GM23338 (cell line): ENCODE measurements around the gene ELOF1. TPM values are rescaled to one million over a fixed set of nuclear protein-coding genes. Genes with fewer than 3 reads are reported as not detected.

ENCODE experiments used
- ATAC-seq: fragments of 200-7000 bp; cut with Tn5 transposase; 3 replicates; pipeline ENCODE4 v1.9.1; 2020
- DNase-seq: peaks from one replicate; pipeline ENCODE4 v3.0.0-alpha.2; 2015; ENCODE audit warnings: low spot score
- H2AFZ ChIP-seq: fragments of 200-600 bp; sonication (generic); 2 replicates; pipeline ENCODE4 v1.8.0; 2016; ENCODE audit warnings: antibody characterized with exemption, mild to moderate bottlenecking, moderate library complexity
- H3F3A ChIP-seq: fragments of 200-600 bp; sonication (generic); replicated peaks from 2 replicates; pipeline ENCODE4 v1.8.0; 2017; ENCODE audit warnings: antibody characterized with exemption, mixed run types, low read depth
- H3K27ac ChIP-seq: fragments of 200-600 bp; sonication (generic); 2 replicates; pipeline ENCODE4 v1.6.1; 2016; ENCODE audit warnings: low read depth
- H3K27me3 ChIP-seq: fragments of 200-600 bp; sonication (generic); 2 replicates; pipeline ENCODE4 v1.8.0; 2016; ENCODE audit warnings: mild to moderate bottlenecking, mixed run types, moderate library complexity; ENCODE audit not compliant: insufficient read depth
- H3K36me3 ChIP-seq: fragments of 200-600 bp; sonication (generic); 2 replicates; pipeline ENCODE4 v1.8.0; 2016; ENCODE audit warnings: mild to moderate bottlenecking; ENCODE audit not compliant: insufficient read depth
- H3K4me1 ChIP-seq: fragments of 200-600 bp; sonication (generic); 2 replicates; pipeline ENCODE4 v1.8.0; 2016; ENCODE audit warnings: mild to moderate bottlenecking, moderate library complexity; ENCODE audit not compliant: insufficient read depth
- H3K4me2 ChIP-seq: fragments of 200-600 bp; sonication (generic); 2 replicates; pipeline ENCODE4 v1.7.1; 2017; ENCODE audit warnings: mixed run types
- H3K4me3 ChIP-seq: fragments of 200-600 bp; sonication (generic); 2 replicates; pipeline ENCODE4 v1.6.1; 2016; ENCODE audit warnings: mixed run types
- H3K79me2 ChIP-seq: fragments of 200-600 bp; sonication (generic); replicated peaks from 2 replicates; pipeline ENCODE4 v1.8.0; 2017; ENCODE audit warnings: mild to moderate bottlenecking; ENCODE audit not compliant: insufficient read depth
- H3K9me2 ChIP-seq: fragments of 200-600 bp; sonication (generic); 2 replicates; pipeline ENCODE4 v1.8.0; 2017; ENCODE audit not compliant: insufficient read depth
- H4K20me1 ChIP-seq: fragments of 200-600 bp; sonication (generic); replicated peaks from 2 replicates; pipeline ENCODE4 v1.8.0; 2017; ENCODE audit warnings: mild to moderate bottlenecking; ENCODE audit not compliant: insufficient read depth
- H3K27ac Mint-ChIP-seq: 2 replicates; pipeline ENCODE4 v1.8.0; 2020; ENCODE audit warnings: inconsistent platforms, mild to moderate bottlenecking, moderate library complexity, mixed read lengths
- H3K27me3 Mint-ChIP-seq: 3 replicates; pipeline ENCODE4 v1.8.0; 2022; ENCODE audit warnings: low read depth, mild to moderate bottlenecking, moderate library complexity, mixed read lengths, inconsistent platforms; ENCODE audit not compliant: insufficient read depth, poor library complexity
- H3K36me3 Mint-ChIP-seq: 3 replicates; pipeline ENCODE4 v1.8.0; 2021; ENCODE audit warnings: low read depth, mild to moderate bottlenecking, inconsistent platforms, moderate library complexity, mixed read lengths
- H3K4me1 Mint-ChIP-seq: 3 replicates; pipeline ENCODE4 v1.8.0; 2020; ENCODE audit warnings: mild to moderate bottlenecking, inconsistent platforms, mixed read lengths
- H3K4me3 Mint-ChIP-seq: 3 replicates; pipeline ENCODE4 v1.8.0; 2021; ENCODE audit warnings: moderate library complexity, mild to moderate bottlenecking, inconsistent platforms, mixed read lengths
- H3K9me3 Mint-ChIP-seq: 3 replicates; pipeline ENCODE4 v1.8.0; 2020; ENCODE audit warnings: moderate library complexity, mild to moderate bottlenecking, inconsistent platforms, mixed read lengths
- CTCF ChIP-seq, 2 experiments: fragments of 200-600 bp in 1 of 2; sonication (generic) in 1 of 2; conservative IDR thresholded peaks; 2 replicates each; pipeline versions ENCODE4 v1.5.1 to v1.6.1; 2016 to 2017; ENCODE audit warnings: antibody characterized with exemption in 2 of 2, low read depth in 2 of 2, mild to moderate bottlenecking in 2 of 2, moderate library complexity in 1 of 2
- ETS1 ChIP-seq: IDR thresholded peaks from 2 replicates; pipeline ENCODE4 v1.6.1; 2016; ENCODE audit warnings: antibody characterized with exemption
- EZH2 ChIP-seq: fragments of 200-600 bp; sonication (generic); IDR thresholded peaks from one replicate; pipeline ENCODE4 v1.8.0; 2017; ENCODE audit warnings: antibody characterized with exemption, mild to moderate bottlenecking, low read depth; ENCODE audit not compliant: unreplicated experiment
- EZH2phosphoT487 ChIP-seq: fragments of 200-600 bp; sonication (generic); IDR thresholded peaks from one replicate; pipeline ENCODE4 v1.8.1; 2018; ENCODE audit warnings: antibody characterized with exemption; ENCODE audit not compliant: unreplicated experiment
- JUNB ChIP-seq: IDR thresholded peaks from one replicate; pipeline ENCODE4 v1.6.1; 2016; ENCODE audit warnings: antibody characterized with exemption; ENCODE audit not compliant: unreplicated experiment
- POLR2AphosphoS5 ChIP-seq: IDR thresholded peaks from 2 replicates; pipeline ENCODE4 v1.6.1; 2016; ENCODE audit warnings: antibody characterized with exemption, low read depth
- REST ChIP-seq: IDR thresholded peaks from one replicate; pipeline ENCODE4 v1.6.1; 2018; ENCODE audit warnings: antibody characterized with exemption; ENCODE audit not compliant: unreplicated experiment
- STAT1 ChIP-seq: IDR thresholded peaks from one replicate; pipeline ENCODE4 v1.6.1; 2016; ENCODE audit warnings: antibody characterized with exemption; ENCODE audit not compliant: unreplicated experiment
- ZNF114 ChIP-seq: fragments of 250-450 bp; sonication (Bioruptor Pico); IDR thresholded peaks from 2 replicates; pipeline ENCODE4 v1.5.0; 2020; ENCODE audit warnings: mild to moderate bottlenecking, moderate library complexity
- polyA plus RNA-seq: library from polyadenylated mRNA; unstranded; fragments of >200 nt; fragmentation: Nextera tagmentation; extraction: Ambion mirVana; gene quantifications from 2 replicates; pipeline ENCODE4 v1.2.1, GENCODE V29; 2016
- total RNA-seq: library from RNA; depleted of rRNA; stranded (reverse); fragments of >200 nt; shearing (Covaris generic); gene quantifications from 2 replicates; pipeline ENCODE4 v1.2.3, GENCODE V29; 2014

ELOF1 gene
- total and polyA plus RNA-seq, 2 experiments from 2014 or later, result 73.3 to 103 TPM

- TF ChIP-seq ETS1 (no peak), CTCF (conservative IDR thresholded peaks at IDR 0.05; ENCODE audit: low read depth in 2 of 2) (no peak), STAT1 (no peak), REST (no peak), ZNF114 (no peak), EZH2phosphoT487 (no peak), EZH2 (no peak), JUNB (no peak), POLR2AphosphoS5 (no peak)
These were observed 45.1 kb downstream of the ELOF1 start (continued) for GRCh38 chr19:11513946-11514345.

- peaks cover 15% of the 10 kb centered on the region for H3K36me3 Mint-ChIP-seq
- H3K27ac Mint-ChIP-seq, result no peak overlapping the region
- H3K27me3 Mint-ChIP-seq, result peaks cover 21% of the 10 kb centered on the region
- no peaks in the 10 kb centered on the region for H4K20me1 ChIP-seq
- no peaks in the 10 kb centered on the region for H3K27me3 ChIP-seq
- no peaks in the 10 kb centered on the region; the same call in 2 of the 3 replicates for H3K9me3 Mint-ChIP-seq
- H3K4me3 Mint-ChIP-seq, result no peak overlapping the region
- no peak for ATAC-seq
- H3K27ac ChIP-seq, result no peak overlapping the region
- H2AFZ ChIP-seq, result no peak overlapping the region
- H3K9me2 ChIP-seq, result no peaks in the 10 kb centered on the region
- H3K79me2 ChIP-seq, result no peaks in the 10 kb centered on the region
- DNase-seq, result no peak
- H3F3A ChIP-seq, result no peaks in the 10 kb centered on the region
- H3K4me3 ChIP-seq, result no peak overlapping the region
- H3K4me1 Mint-ChIP-seq, result no peaks in the 10 kb centered on the region; the same call in 2 of the 3 replicates
- H3K4me2 ChIP-seq, result no peak overlapping the region
- H3K36me3 ChIP-seq, result peaks cover 5% of the 10 kb centered on the region
- no peaks in the 10 kb centered on the region for H3K4me1 ChIP-seq
- TF ChIP-seq ETS1 (no peak), EZH2phosphoT487 (no peak), STAT1 (no peak), JUNB (no peak), CTCF (conservative IDR thresholded peaks at IDR 0.05; ENCODE audit: low read depth in 2 of 2) (no peak)
These were observed 48.6 kb downstream of the ELOF1 start for GRCh38 chr19:11510444-11510843.
